ENCODE results near the gene GRM2. TPM values are rescaled to one million over a fixed set of nuclear protein-coding genes. Genes with fewer than 3 reads are reported as not detected.

GRM2 gene
- total and polyA plus RNA-seq, 8 donors: 0.06 to 0.58 (median 0.26) TPM; not detected in 4

- Histone ChIP-seq H3K4me3 (no peak overlapping the region), H3K27me3 (peaks cover 0 to 10% (median 0%) of the 10 kb centered on the region in 3 donors), H3K36me3 (no peaks in the 10 kb centered on the region), H3K4me1 (peaks cover 0 to 6% (median 2%) of the 10 kb centered on the region in 4 donors), H3K27ac (no peak overlapping the region), H3K9me3 (no peaks in the 10 kb centered on the region)
- 88 to 93% (median 90%) methylated on average over 11 to 12 of the region's 12 CpGs for WGBS, 5 donors
- no peak for DNase-seq
- no peak for TF ChIP-seq POLR2A (IDR thresholded peaks at IDR 0.05)
- intact Hi-C loops (cut with DNase I; ENCODE audit: low total_unique reads): no loop called here
Observed at GRCh38 chr3:51720292-51721061, 13.6 kb downstream of the GRM2 start.

- H3K27ac ChIP-seq: no peak overlapping the region
- H3K36me3 ChIP-seq: no peaks in the 10 kb centered on the region
- intact Hi-C loops (cut with DNase I; ENCODE audit: low total_unique reads): no loop called here
- H3K4me3 ChIP-seq: no peak overlapping the region
- TF ChIP-seq POLR2A (IDR thresholded peaks at IDR 0.05): no peak
- TF ChIP-seq CTCF (IDR thresholded peaks at IDR 0.05): no peak
- TF ChIP-seq EP300 (IDR thresholded peaks at IDR 0.05): no peak
- TF ChIP-seq POLR2AphosphoS5 (IDR thresholded peaks at IDR 0.05): no peak
- H3K4me1 ChIP-seq: peaks cover 0 to 6% (median 2%) of the 10 kb centered on the region in 4 donors
- WGBS, 5 donors: 72 to 76% (median 75%) methylated on average over 8 of the region's 8 CpGs
- peaks cover 0 to 10% (median 0%) of the 10 kb centered on the region in 3 donors for H3K27me3 ChIP-seq
- no peak for DNase-seq
- H3K9me3 ChIP-seq: no peaks in the 10 kb centered on the region
Observed at GRCh38 chr3:51721062-51721745, 14.3 kb downstream of the GRM2 start.

GRCh38 chr3:51722362-51722761, 15.5 kb downstream of the GRM2 start:
- Histone ChIP-seq H3K36me3 (no peaks in the 10 kb centered on the region), H3K4me3 (no peak overlapping the region), H3K4me1 (peaks cover 0 to 6% (median 2%) of the 10 kb centered on the region in 4 donors), H3K9me3 (no peaks in the 10 kb centered on the region), H3K27me3 (peaks cover 0 to 9% (median 0%) of the 10 kb centered on the region in 3 donors), H3K27ac (no peak overlapping the region)
- 64 to 73% (median 68%) methylated on average over 4 of the region's 4 CpGs for WGBS, 5 donors
- DNase-seq: no peak
- intact Hi-C loops (cut with DNase I; ENCODE audit: low total_unique reads): no loop called here
- no peak for TF ChIP-seq CTCF (IDR thresholded peaks at IDR 0.05)
- no peak for TF ChIP-seq POLR2AphosphoS5 (IDR thresholded peaks at IDR 0.05)
- no peak for TF ChIP-seq EP300 (IDR thresholded peaks at IDR 0.05)
- TF ChIP-seq POLR2A (IDR thresholded peaks at IDR 0.05): no peak

GRCh38 chr3:51727500-51727899, 20.6 kb downstream of the GRM2 start:
- no peaks in the 10 kb centered on the region for H3K27me3 ChIP-seq
- DNase-seq: no peak
- intact Hi-C loops (cut with DNase I; ENCODE audit: low total_unique reads): no loop called here
- H3K4me1 ChIP-seq: no peaks in the 10 kb centered on the region
- H3K27ac ChIP-seq: no peak overlapping the region
- no peak overlapping the region for H3K4me3 ChIP-seq
- TF ChIP-seq POLR2A (IDR thresholded peaks at IDR 0.05): no peak
- no peak for TF ChIP-seq CTCF (IDR thresholded peaks at IDR 0.05)
- no peak for TF ChIP-seq POLR2AphosphoS5 (IDR thresholded peaks at IDR 0.05)
- no peak for TF ChIP-seq EP300 (IDR thresholded peaks at IDR 0.05)
- no peaks in the 10 kb centered on the region for H3K36me3 ChIP-seq
- no peaks in the 10 kb centered on the region for H3K9me3 ChIP-seq
